ENCODE results near the gene FAM76A.

Gene FAM76A

GRCh38 chr1:27719286-27720251, 6.2 kb upstream of the FAM76A start:
- in situ Hi-C loops (cut with MboI; ENCODE audit: low sequenced_read_pairs): no loop called here

- in situ Hi-C loops (cut with MboI; ENCODE audit: low sequenced_read_pairs): no loop called here
These were observed 794 bp upstream of the FAM76A start for GRCh38 chr1:27724961-27725373.

GRCh38 chr1:27726173-27727044, 648 bp downstream of the FAM76A start:
- in situ Hi-C loops (cut with MboI; ENCODE audit: low sequenced_read_pairs): no loop called here

GRCh38 chr1:27727126-27727525, 1.4 kb downstream of the FAM76A start:
- in situ Hi-C loops (cut with MboI; ENCODE audit: low sequenced_read_pairs): no loop called here

GRCh38 chr1:27736252-27736651, 10.5 kb downstream of the FAM76A start:
- in situ Hi-C loops (cut with MboI; ENCODE audit: low sequenced_read_pairs): no loop called here

GRCh38 chr1:27741121-27741520, 15.4 kb downstream of the FAM76A start:
- in situ Hi-C loops (cut with MboI; ENCODE audit: low sequenced_read_pairs): no loop called here

- in situ Hi-C loops (cut with MboI; ENCODE audit: low sequenced_read_pairs): no loop called here
These were observed 18.8 kb downstream of the FAM76A start for GRCh38 chr1:27744556-27744955.

- in situ Hi-C loops (cut with MboI; ENCODE audit: low sequenced_read_pairs): no loop called here
These were observed 19.7 kb downstream of the FAM76A start for GRCh38 chr1:27745466-27745865.

- in situ Hi-C loops (cut with MboI; ENCODE audit: low sequenced_read_pairs): no loop called here
These were observed 26.6 kb downstream of the FAM76A start for GRCh38 chr1:27752360-27752759.

- in situ Hi-C loops (cut with MboI; ENCODE audit: low sequenced_read_pairs): no loop called here
These were observed 29.5 kb downstream of the FAM76A start for GRCh38 chr1:27755286-27755685.

GRCh38 chr1:27755865-27756264, 30.1 kb downstream of the FAM76A start:
- in situ Hi-C loops (cut with MboI; ENCODE audit: low sequenced_read_pairs): no loop called here

GRCh38 chr1:27759236-27759635, 33.5 kb downstream of the FAM76A start:
- in situ Hi-C loops (cut with MboI; ENCODE audit: low sequenced_read_pairs): no loop called here

- in situ Hi-C loops (cut with MboI; ENCODE audit: low sequenced_read_pairs): no loop called here
These were observed 34.7 kb downstream of the FAM76A start for GRCh38 chr1:27760426-27760825.

- in situ Hi-C loops (cut with MboI; ENCODE audit: low sequenced_read_pairs): no loop called here
These were observed 36.3 kb downstream of the FAM76A start for GRCh38 chr1:27762033-27762432.

GRCh38 chr1:27763358-27763757, 37.6 kb downstream of the FAM76A start:
- in situ Hi-C loops (cut with MboI; ENCODE audit: low sequenced_read_pairs): no loop called here

GRCh38 chr1:27770293-27770830, 44.6 kb downstream of the FAM76A start:
- in situ Hi-C loops (cut with MboI; ENCODE audit: low sequenced_read_pairs): no loop called here

- in situ Hi-C loops (cut with MboI; ENCODE audit: low sequenced_read_pairs): no loop called here
These were observed 46.5 kb downstream of the FAM76A start for GRCh38 chr1:27772036-27772931.

GRCh38 chr1:27772932-27773825, 47.4 kb downstream of the FAM76A start, which contains the start of gene STX12:
Gene STX12, plus strand, starts transcription at chr1:27773219. Its CDS starts 89 bp downstream, at chr1:27773308.
- in situ Hi-C loops (cut with MboI; ENCODE audit: low sequenced_read_pairs): no loop called here

GRCh38 chr1:27773826-27774445, 48.2 kb downstream of the FAM76A start:
- in situ Hi-C loops (cut with MboI; ENCODE audit: low sequenced_read_pairs): no loop called here

All from HL-60/S4 treated with phorbol 12-myristate 13-acetate at 8.2 ng/mL for 4 days and 3 days (cell line).